ENCODE measurements around the gene ECHS1. TPM values are rescaled to one million over a fixed set of nuclear protein-coding genes. Genes with fewer than 3 reads are reported as not detected.

ECHS1 gene
- total and polyA plus RNA-seq, 10 of the 15 experiments (the other 5 are each of a cell fraction or from before 2014, with no cell fraction given): 32.7 to 164 (median 62.4) TPM

- TF ChIP-seq, protein P1, sequence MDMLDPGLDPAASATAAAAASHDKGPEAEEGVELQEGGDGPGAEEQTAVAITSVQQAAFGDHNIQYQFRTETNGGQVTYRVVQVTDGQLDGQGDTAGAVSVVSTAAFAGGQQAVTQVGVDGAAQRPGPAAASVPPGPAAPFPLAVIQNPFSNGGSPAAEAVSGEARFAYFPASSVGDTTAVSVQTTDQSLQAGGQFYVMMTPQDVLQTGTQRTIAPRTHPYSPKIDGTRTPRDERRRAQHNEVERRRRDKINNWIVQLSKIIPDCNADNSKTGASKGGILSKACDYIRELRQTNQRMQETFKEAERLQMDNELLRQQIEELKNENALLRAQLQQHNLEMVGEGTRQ (IDR thresholded peaks at IDR 0.05; ENCODE audit: borderline replicate concordance, low read depth, low read length): no peak
- TF ChIP-seq TARDBP (IDR thresholded peaks at IDR 0.05; ENCODE audit: borderline replicate concordance): no peak
- TF ChIP-seq WRNIP1 (IDR thresholded peaks at IDR 0.05; ENCODE audit: borderline replicate concordance, low read depth, low read length): no peak
- TF ChIP-seq, protein P2, sequence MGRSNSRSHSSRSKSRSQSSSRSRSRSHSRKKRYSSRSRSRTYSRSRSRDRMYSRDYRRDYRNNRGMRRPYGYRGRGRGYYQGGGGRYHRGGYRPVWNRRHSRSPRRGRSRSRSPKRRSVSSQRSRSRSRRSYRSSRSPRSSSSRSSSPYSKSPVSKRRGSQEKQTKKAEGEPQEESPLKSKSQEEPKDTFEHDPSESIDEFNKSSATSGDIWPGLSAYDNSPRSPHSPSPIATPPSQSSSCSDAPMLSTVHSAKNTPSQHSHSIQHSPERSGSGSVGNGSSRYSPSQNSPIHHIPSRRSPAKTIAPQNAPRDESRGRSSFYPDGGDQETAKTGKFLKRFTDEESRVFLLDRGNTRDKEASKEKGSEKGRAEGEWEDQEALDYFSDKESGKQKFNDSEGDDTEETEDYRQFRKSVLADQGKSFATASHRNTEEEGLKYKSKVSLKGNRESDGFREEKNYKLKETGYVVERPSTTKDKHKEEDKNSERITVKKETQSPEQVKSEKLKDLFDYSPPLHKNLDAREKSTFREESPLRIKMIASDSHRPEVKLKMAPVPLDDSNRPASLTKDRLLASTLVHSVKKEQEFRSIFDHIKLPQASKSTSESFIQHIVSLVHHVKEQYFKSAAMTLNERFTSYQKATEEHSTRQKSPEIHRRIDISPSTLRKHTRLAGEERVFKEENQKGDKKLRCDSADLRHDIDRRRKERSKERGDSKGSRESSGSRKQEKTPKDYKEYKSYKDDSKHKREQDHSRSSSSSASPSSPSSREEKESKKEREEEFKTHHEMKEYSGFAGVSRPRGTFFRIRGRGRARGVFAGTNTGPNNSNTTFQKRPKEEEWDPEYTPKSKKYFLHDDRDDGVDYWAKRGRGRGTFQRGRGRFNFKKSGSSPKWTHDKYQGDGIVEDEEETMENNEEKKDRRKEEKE (IDR thresholded peaks at IDR 0.05): no peak
- no peak for TF ChIP-seq SPI1 (IDR thresholded peaks at IDR 0.05; ENCODE audit: borderline replicate concordance, insufficient read depth, low read depth, low read length)
- no peak for TF ChIP-seq ZNF24 (IDR thresholded peaks at IDR 0.05)
- TF ChIP-seq, protein P3, sequence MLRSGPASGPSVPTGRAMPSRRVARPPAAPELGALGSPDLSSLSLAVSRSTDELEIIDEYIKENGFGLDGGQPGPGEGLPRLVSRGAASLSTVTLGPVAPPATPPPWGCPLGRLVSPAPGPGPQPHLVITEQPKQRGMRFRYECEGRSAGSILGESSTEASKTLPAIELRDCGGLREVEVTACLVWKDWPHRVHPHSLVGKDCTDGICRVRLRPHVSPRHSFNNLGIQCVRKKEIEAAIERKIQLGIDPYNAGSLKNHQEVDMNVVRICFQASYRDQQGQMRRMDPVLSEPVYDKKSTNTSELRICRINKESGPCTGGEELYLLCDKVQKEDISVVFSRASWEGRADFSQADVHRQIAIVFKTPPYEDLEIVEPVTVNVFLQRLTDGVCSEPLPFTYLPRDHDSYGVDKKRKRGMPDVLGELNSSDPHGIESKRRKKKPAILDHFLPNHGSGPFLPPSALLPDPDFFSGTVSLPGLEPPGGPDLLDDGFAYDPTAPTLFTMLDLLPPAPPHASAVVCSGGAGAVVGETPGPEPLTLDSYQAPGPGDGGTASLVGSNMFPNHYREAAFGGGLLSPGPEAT (IDR thresholded peaks at IDR 0.05; ENCODE audit: low read depth): peak; percentile 41; the same call in 1 of the 2 replicates
- TF ChIP-seq SREBF2 (IDR thresholded peaks at IDR 0.05; ENCODE audit: low read length): no peak
- TF ChIP-seq RELA (IDR thresholded peaks at IDR 0.05; ENCODE audit: borderline replicate concordance, partially characterized antibody): peak; percentile 34
- peak; percentile 43; the same call in 1 of the 2 replicates for TF ChIP-seq POLR2A (IDR thresholded peaks at IDR 0.05; ENCODE audit: low read depth, low read length)
- no peak for TF ChIP-seq STAT3 (IDR thresholded peaks at IDR 0.05; ENCODE audit: low read depth, low read length)
- peak; percentile 91; the same call in 1 of the 2 replicates for TF ChIP-seq ESRRA (IDR thresholded peaks at IDR 0.05; ENCODE audit: low read length)
- TF ChIP-seq E2F4 (IDR thresholded peaks at IDR 0.05; ENCODE audit: low read depth, low read length): no peak
- TF ChIP-seq EP300 (IDR thresholded peaks at IDR 0.05; ENCODE audit: borderline replicate concordance in 1 of 2, control insufficient read depth in 1 of 2, low read depth in 2 of 2, low read length in 2 of 2): no peak
- no peak for TF ChIP-seq ZBED1 (IDR thresholded peaks at IDR 0.05; ENCODE audit: borderline replicate concordance)
- TF ChIP-seq, protein P4, sequence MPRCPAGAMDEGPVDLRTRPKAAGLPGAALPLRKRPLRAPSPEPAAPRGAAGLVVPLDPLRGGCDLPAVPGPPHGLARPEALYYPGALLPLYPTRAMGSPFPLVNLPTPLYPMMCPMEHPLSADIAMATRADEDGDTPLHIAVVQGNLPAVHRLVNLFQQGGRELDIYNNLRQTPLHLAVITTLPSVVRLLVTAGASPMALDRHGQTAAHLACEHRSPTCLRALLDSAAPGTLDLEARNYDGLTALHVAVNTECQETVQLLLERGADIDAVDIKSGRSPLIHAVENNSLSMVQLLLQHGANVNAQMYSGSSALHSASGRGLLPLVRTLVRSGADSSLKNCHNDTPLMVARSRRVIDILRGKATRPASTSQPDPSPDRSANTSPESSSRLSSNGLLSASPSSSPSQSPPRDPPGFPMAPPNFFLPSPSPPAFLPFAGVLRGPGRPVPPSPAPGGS (IDR thresholded peaks at IDR 0.05; ENCODE audit: borderline replicate concordance, insufficient read depth, low read depth, low read length, poor library complexity, severe bottlenecking): no peak
- 0 out of 2 replicates have a peak, but pooled peaks have one; percentile 23 for TF ChIP-seq STAT1 (conservative IDR thresholded peaks at IDR 0.05)
- TF ChIP-seq, protein P5, sequence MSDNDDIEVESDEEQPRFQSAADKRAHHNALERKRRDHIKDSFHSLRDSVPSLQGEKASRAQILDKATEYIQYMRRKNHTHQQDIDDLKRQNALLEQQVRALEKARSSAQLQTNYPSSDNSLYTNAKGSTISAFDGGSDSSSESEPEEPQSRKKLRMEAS (IDR thresholded peaks at IDR 0.05; ENCODE audit: low read depth, low read length): no peak
- TF ChIP-seq KLF5 (IDR thresholded peaks at IDR 0.05; ENCODE audit: partially characterized antibody): no peak
- TF ChIP-seq BRCA1 (IDR thresholded peaks at IDR 0.05; ENCODE audit: low read depth, low read length): no peak
- no peak for TF ChIP-seq HDAC6 (IDR thresholded peaks at IDR 0.05; ENCODE audit: unreplicated experiment)
Measured at GRCh38 chr10:133378251-133379096, 5.3 kb upstream of the ECHS1 start (continued).

Data from GM12878 (cell line).